BJ (cell line): ENCODE results near the gene ABCB8. TPM values are rescaled to one million over a fixed set of nuclear protein-coding genes. Genes with fewer than 3 reads are reported as not detected.

ENCODE experiments used
- CTCF ChIA-PET: fragments of 350-600 bp; formaldehyde crosslinking; extraction: SDS; loops from one replicate; lab custom pipeline; 2021; ENCODE audit warnings: antibody characterized with exemption, inconsistent platforms; lab: Yijun Ruan, JAX
- POLR2A ChIA-PET: fragments of 300-600 bp; sonication (Branson Sonifier 250); formaldehyde crosslinking; extraction: SDS; loops from one replicate; lab custom pipeline; 2021; ENCODE audit warnings: antibody characterized with exemption; lab: Charles Lee
- DNase-seq: peaks from one replicate; pipeline ENCODE4 v3.0.0-alpha.2; 2011; ENCODE audit warnings: low read depth
- H3K27me3 ChIP-seq: 2 replicates; pipeline ENCODE4 v1.6.0; 2011; ENCODE audit warnings: low read length; ENCODE audit not compliant: control insufficient read depth, insufficient read depth
- H3K36me3 ChIP-seq: 2 replicates; pipeline ENCODE4 v1.5.1; 2011; ENCODE audit warnings: low read length; ENCODE audit not compliant: control insufficient read depth, insufficient read depth
- H3K4me3 ChIP-seq: 2 replicates; pipeline ENCODE4 v1.5.1; 2011; ENCODE audit warnings: low read depth, mild to moderate bottlenecking, control low read depth, low read length
- polyA plus RNA-seq: library from polyadenylated mRNA; depleted of rRNA; stranded (reverse); fragments of >200 nt; gene quantifications from 2 replicates; pipeline ENCODE4 v1.2.3, GENCODE V29; 2011
- TF ChIP-seq, protein P1 (sequence below): IDR thresholded peaks from 2 replicates; pipeline ENCODE4 v1.5.1; 2011; ENCODE audit warnings: low read depth, mild to moderate bottlenecking, control low read depth, inconsistent platforms, low read length, moderate library complexity; ENCODE audit not compliant: insufficient read depth

The ABCB8 gene
- polyA plus RNA-seq, 1 experiment: 23.6 TPM

DNA sequence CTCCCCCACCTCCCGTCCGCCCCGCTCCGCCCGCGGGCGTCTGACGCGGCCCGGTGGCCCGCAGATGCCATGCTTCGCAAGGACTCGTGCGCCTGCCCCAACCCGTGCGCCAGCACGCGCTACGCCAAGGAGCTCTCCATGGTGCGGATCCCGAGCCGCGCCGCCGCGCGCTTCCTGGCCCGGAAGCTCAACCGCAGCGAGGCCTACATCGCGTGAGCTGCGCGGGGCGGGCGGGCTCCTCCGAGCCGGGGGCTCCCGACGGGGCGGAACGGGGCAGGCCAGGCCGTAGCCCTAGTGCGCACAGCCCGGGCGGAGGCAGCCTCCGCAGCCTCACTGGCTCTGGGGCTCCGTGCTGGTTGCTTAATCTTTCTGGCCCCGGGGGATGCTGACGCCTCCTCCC is 22.9 kb downstream of the ABCB8 start:
- ChIA-PET CTCF (interaction anchor here (0.8 to 1.0 kb wide), 2 partner anchors 23 to 33 kb away, joined by 3 to 5 read pairs; partner anchors contain the start of gene ABCB8), POLR2A (no interaction called here)
- Histone ChIP-seq H3K27me3 (peaks cover 3% of the 10 kb centered on the region), H3K4me3 (no peak overlapping the region), H3K36me3 (no peaks in the 10 kb centered on the region; the same call in 1 of the 2 replicates)
- DNase-seq: no peak
- TF ChIP-seq, protein P1, sequence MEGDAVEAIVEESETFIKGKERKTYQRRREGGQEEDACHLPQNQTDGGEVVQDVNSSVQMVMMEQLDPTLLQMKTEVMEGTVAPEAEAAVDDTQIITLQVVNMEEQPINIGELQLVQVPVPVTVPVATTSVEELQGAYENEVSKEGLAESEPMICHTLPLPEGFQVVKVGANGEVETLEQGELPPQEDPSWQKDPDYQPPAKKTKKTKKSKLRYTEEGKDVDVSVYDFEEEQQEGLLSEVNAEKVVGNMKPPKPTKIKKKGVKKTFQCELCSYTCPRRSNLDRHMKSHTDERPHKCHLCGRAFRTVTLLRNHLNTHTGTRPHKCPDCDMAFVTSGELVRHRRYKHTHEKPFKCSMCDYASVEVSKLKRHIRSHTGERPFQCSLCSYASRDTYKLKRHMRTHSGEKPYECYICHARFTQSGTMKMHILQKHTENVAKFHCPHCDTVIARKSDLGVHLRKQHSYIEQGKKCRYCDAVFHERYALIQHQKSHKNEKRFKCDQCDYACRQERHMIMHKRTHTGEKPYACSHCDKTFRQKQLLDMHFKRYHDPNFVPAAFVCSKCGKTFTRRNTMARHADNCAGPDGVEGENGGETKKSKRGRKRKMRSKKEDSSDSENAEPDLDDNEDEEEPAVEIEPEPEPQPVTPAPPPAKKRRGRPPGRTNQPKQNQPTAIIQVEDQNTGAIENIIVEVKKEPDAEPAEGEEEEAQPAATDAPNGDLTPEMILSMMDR: no peak

DNA sequence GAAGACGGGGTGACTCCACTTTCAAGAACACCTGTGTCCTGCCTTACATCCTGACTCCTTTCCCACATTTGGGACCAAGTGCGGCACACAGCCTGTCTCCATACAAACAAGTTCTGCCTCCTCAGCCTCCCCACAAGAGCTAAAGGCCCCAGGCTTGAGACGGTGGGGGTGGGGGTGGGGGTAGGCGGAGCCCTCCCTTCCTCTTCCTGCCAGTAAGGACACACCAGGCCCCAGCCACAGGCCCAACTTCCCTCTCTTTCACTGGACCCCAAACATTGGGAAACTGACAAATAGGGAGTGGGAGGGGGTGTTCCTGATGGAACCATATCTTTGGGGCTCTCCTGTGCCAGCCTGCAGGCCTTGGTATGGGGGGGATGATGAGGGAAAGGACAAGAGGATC is 24.8 kb downstream of the ABCB8 start:
- Histone ChIP-seq H3K36me3 (no peaks in the 10 kb centered on the region; the same call in 1 of the 2 replicates), H3K4me3 (no peak overlapping the region), H3K27me3 (peaks cover 3% of the 10 kb centered on the region)
- TF ChIP-seq, protein P1: no peak
- no peak for DNase-seq
- POLR2A ChIA-PET: no interaction called here
- CTCF ChIA-PET: no interaction called here

GRCh38 chr7:151053751-151054150 is 25.5 kb downstream of the ABCB8 start:
- H3K27me3 ChIP-seq: peaks cover 3% of the 10 kb centered on the region
- no peaks in the 10 kb centered on the region; the same call in 1 of the 2 replicates for H3K36me3 ChIP-seq
- DNase-seq: no peak
- CTCF ChIA-PET: no interaction called here
- H3K4me3 ChIP-seq: no peak overlapping the region
- TF ChIP-seq, protein P1: no peak
- POLR2A ChIA-PET: no interaction called here

DNA sequence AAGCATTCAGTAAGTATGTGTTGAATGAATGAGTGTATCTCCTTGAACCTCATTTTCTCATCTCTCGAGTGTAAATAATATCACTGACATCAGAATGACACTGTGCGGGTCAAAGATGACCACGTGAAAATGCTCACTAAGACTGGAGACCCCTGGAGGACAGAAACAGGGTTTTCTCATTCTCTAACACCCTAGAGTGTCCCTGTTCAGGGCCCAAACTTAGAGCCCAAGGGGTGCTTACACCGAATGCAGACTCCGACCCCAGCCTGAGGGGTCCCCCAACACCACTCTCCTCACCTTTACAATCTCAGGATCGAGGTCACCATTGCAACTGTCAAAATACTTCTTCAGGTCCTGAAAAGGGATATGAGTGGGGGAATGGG is 28.0 kb downstream of the ABCB8 start:
- H3K27me3 ChIP-seq: no peaks in the 10 kb centered on the region
- CTCF ChIA-PET: no interaction called here
- no peak overlapping the region for H3K4me3 ChIP-seq
- TF ChIP-seq, protein P1: no peak
- no peaks in the 10 kb centered on the region; the same call in 1 of the 2 replicates for H3K36me3 ChIP-seq
- POLR2A ChIA-PET: no interaction called here
- no peak for DNase-seq

- H3K27me3 ChIP-seq: no peaks in the 10 kb centered on the region
- peak overlapping the region; percentile 55 for H3K4me3 ChIP-seq
- no peak for DNase-seq
- ChIA-PET CTCF (interaction anchor here (0.9 to 1.1 kb wide), 2 partner anchors 10 to 47 kb away, joined by 3 read pairs; no protein-coding TSS in a partner anchor), POLR2A (no interaction called here)
- TF ChIP-seq, protein P1: no peak
- no peaks in the 10 kb centered on the region; the same call in 1 of the 2 replicates for H3K36me3 ChIP-seq
These were observed 28.6 kb downstream of the ABCB8 start for GRCh38 chr7:151056666-151057505.
